HEK293 (cell line): ENCODE results near the gene CLEC16A.
"Not testable (repeated sequence)": the region's sequence is repeated elsewhere in the genome, so short reads cannot be mapped to it uniquely, and the experiment has no call there.

ENCODE experiments used
- CTCF ChIA-PET: fragments of 350-600 bp; formaldehyde crosslinking; extraction: SDS; loops from one replicate; lab custom pipeline; 2021; ENCODE audit warnings: antibody characterized with exemption; lab: Yijun Ruan, JAX
- POLR2A ChIA-PET: fragments of 300-600 bp; formaldehyde crosslinking; extraction: SDS; loops from one replicate; lab custom pipeline; 2020; ENCODE audit warnings: antibody characterized with exemption, inconsistent platforms; lab: Yijun Ruan, JAX
- H3K27ac ChIP-seq: fragments of 200-500 bp; sonication (Bioruptor generic); 2 replicates; pipeline ENCODE4 v1.5.1; 2014; ENCODE audit warnings: low read depth, low read length, control low read depth, inconsistent platforms; ENCODE audit errors: extremely low read depth
- H3K36me3 ChIP-seq, 2 experiments: fragments of 200-500 bp in 1 of 2; sonication (Bioruptor generic) in 1 of 2; 1 replicate in 1 of 2; 2 replicates in 1 of 2; pipeline ENCODE4 v1.5.1; 2014 to 2017; ENCODE audit warnings: inconsistent platforms in 2 of 2, low read length in 2 of 2; ENCODE audit not compliant: control insufficient read depth in 2 of 2, insufficient read depth in 1 of 2
- H3K4me1 ChIP-seq: fragments of 200-500 bp; sonication (Bioruptor generic); 2 replicates; pipeline ENCODE4 v1.5.1; 2014; ENCODE audit warnings: mild to moderate bottlenecking, low read length, inconsistent platforms; ENCODE audit not compliant: control insufficient read depth, insufficient read depth
- H3K4me3 ChIP-seq: 2 replicates; pipeline ENCODE4 v1.5.1; 2011; ENCODE audit warnings: low read depth, mild to moderate bottlenecking, control low read depth, low read length, moderate library complexity
- H3K9me3 ChIP-seq: fragments of 200-500 bp; sonication (Bioruptor generic); 2 replicates; pipeline ENCODE4 v1.5.1; 2014; ENCODE audit warnings: low read depth, low read length, inconsistent platforms; ENCODE audit not compliant: control insufficient read depth, insufficient read depth
- KLF9 ChIP-seq: fragments of 450-650 bp; formaldehyde crosslinking; IDR thresholded peaks from 2 replicates; pipeline ENCODE4 v1.5.1; 2016; ENCODE audit warnings: missing biosample characterization, missing genetic modification characterization, low read depth
- PRDM10 ChIP-seq: fragments of 450-650 bp; formaldehyde crosslinking; IDR thresholded peaks from 2 replicates; pipeline ENCODE4 v1.5.1; 2016; ENCODE audit warnings: missing biosample characterization, missing genetic modification characterization
- RBAK ChIP-seq: fragments of 450-650 bp; formaldehyde crosslinking; IDR thresholded peaks from 2 replicates; pipeline ENCODE4 v1.5.1; 2016; ENCODE audit warnings: missing biosample characterization, missing genetic modification characterization
- SP3 ChIP-seq: fragments of 450-650 bp; formaldehyde crosslinking; IDR thresholded peaks from 2 replicates; pipeline ENCODE4 v1.5.1; 2016; ENCODE audit warnings: missing biosample characterization, missing genetic modification characterization
- WT1 ChIP-seq: fragments of 450-650 bp; formaldehyde crosslinking; IDR thresholded peaks from 2 replicates; pipeline ENCODE4 v1.5.1; 2016; ENCODE audit warnings: missing biosample characterization, missing genetic modification characterization
- ZEB2 ChIP-seq: fragments of 450-650 bp; formaldehyde crosslinking; IDR thresholded peaks from 2 replicates; pipeline ENCODE4 v1.5.1; 2016; ENCODE audit warnings: missing biosample characterization, missing genetic modification characterization
- ZNF112 ChIP-seq: fragments of 450-650 bp; formaldehyde crosslinking; IDR thresholded peaks from 2 replicates; pipeline ENCODE4 v1.5.0; 2017; ENCODE audit warnings: missing biosample characterization, missing genetic modification characterization
- ZNF146 ChIP-seq: fragments of 450-650 bp; formaldehyde crosslinking; IDR thresholded peaks from 2 replicates; pipeline ENCODE4 v1.5.1; 2016; ENCODE audit warnings: missing biosample characterization, missing genetic modification characterization
- ZNF248 ChIP-seq: fragments of 450-650 bp; formaldehyde crosslinking; IDR thresholded peaks from 2 replicates; pipeline ENCODE4 v1.5.1; 2017; ENCODE audit warnings: missing biosample characterization, missing genetic modification characterization
- ZNF274 ChIP-seq, 2 experiments: fragments of 200-500 bp in 1 of 2; fragments of 450-650 bp in 1 of 2; sonication (Bioruptor generic) in 1 of 2; formaldehyde crosslinking in 1 of 2; IDR thresholded peaks; 2 replicates each; pipeline versions ENCODE4 v1.5.1 to v1.6.1; 2014 to 2016; ENCODE audit warnings: borderline replicate concordance in 1 of 2, inconsistent platforms in 1 of 2, low read length in 1 of 2, missing biosample characterization in 1 of 2, missing genetic modification characterization in 1 of 2
- ZNF280C ChIP-seq: fragments of 450-650 bp; formaldehyde crosslinking; IDR thresholded peaks from 2 replicates; pipeline ENCODE4 v1.5.1; 2016; ENCODE audit warnings: missing biosample characterization, missing genetic modification characterization
- ZNF335 ChIP-seq: fragments of 450-650 bp; formaldehyde crosslinking; conservative IDR thresholded peaks from 2 replicates; pipeline ENCODE4 v1.5.1; 2016; ENCODE audit warnings: missing biosample characterization, missing genetic modification characterization
- ZNF350 ChIP-seq: fragments of 450-650 bp; formaldehyde crosslinking; IDR thresholded peaks from 2 replicates; pipeline ENCODE4 v1.5.0; 2017; ENCODE audit warnings: missing biosample characterization, mild to moderate bottlenecking, missing genetic modification characterization
- ZNF37A ChIP-seq: fragments of 450-650 bp; IDR thresholded peaks from 2 replicates; pipeline ENCODE4 v1.5.1; 2018; ENCODE audit warnings: missing biosample characterization, missing genetic modification characterization
- ZNF600 ChIP-seq: fragments of 450-650 bp; formaldehyde crosslinking; IDR thresholded peaks from 2 replicates; pipeline ENCODE4 v1.5.1; 2016; ENCODE audit warnings: missing biosample characterization, missing genetic modification characterization
- ZNF701 ChIP-seq: fragments of 450-650 bp; formaldehyde crosslinking; IDR thresholded peaks from 2 replicates; pipeline ENCODE4 v1.5.1; 2016; ENCODE audit warnings: missing biosample characterization, missing genetic modification characterization
- ZNF792 ChIP-seq: fragments of 450-650 bp; formaldehyde crosslinking; IDR thresholded peaks from 2 replicates; pipeline ENCODE4 v1.5.1; 2016; ENCODE audit warnings: missing biosample characterization, missing genetic modification characterization
- TF ChIP-seq, protein P1 (sequence below): sonication (generic); formaldehyde crosslinking; IDR thresholded peaks from 2 replicates; pipeline ENCODE4 v1.8.1; 2022; ENCODE audit warnings: mild to moderate bottlenecking, moderate library complexity, missing genetic modification reagents
- TF ChIP-seq, protein P2 (sequence below): fragments of 450-650 bp; formaldehyde crosslinking; IDR thresholded peaks from 2 replicates; pipeline ENCODE4 v1.5.1; 2016; ENCODE audit warnings: missing biosample characterization, missing genetic modification characterization

CLEC16A gene

DNA sequence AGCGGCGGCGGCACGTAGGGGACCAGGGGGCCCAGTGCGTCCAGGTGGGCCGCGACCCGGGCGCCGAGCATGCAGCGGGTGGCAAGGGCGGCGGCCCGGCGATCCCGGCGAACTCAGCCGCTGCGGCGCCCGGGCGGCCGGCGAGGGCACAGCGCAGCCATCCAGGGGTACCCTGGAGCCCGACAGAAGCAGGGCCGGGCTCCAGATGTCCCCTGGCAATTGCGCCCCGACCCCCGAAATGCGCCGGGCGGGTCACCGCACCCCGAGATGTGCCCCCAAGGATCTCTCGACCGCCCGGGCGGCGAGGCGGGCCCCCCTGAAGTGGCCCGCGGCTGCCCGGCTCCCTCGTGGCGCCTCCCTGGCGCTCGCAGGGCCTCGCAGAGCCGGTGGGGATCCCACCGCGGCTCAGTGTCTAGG lies 2.4 kb upstream of the CLEC16A start:
- TF ChIP-seq, protein P1, sequence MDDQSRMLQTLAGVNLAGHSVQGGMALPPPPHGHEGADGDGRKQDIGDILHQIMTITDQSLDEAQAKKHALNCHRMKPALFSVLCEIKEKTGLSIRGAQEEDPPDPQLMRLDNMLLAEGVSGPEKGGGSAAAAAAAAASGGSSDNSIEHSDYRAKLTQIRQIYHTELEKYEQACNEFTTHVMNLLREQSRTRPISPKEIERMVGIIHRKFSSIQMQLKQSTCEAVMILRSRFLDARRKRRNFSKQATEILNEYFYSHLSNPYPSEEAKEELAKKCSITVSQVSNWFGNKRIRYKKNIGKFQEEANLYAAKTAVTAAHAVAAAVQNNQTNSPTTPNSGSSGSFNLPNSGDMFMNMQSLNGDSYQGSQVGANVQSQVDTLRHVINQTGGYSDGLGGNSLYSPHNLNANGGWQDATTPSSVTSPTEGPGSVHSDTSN: 0 out of 2 replicates have a peak, but pooled peaks have one; percentile 27
- TF ChIP-seq, all 188 proteins: peak for 1; not testable (repeated sequence) for 187
- not testable (repeated sequence) for H3K9me3 ChIP-seq
- ChIA-PET CTCF (interaction anchor here (0.6 kb wide), 2 partner anchors 9 to 430 kb away, joined by 3 to 5 read pairs; no protein-coding TSS in a partner anchor), POLR2A (interaction anchor here (0.7 to 1.3 kb wide), 7 partner anchors 9 to 801 kb away, joined by 3 to 13 read pairs (median 6); partner anchors contain the start of genes NUBP1, SOCS1 and TXNDC11)
- Histone ChIP-seq H3K27ac (peak overlapping the region; percentile 50; the same call in 1 of the 2 replicates), H3K4me3 (peak overlapping the region; percentile 61), H3K36me3 (peaks cover 0 to 35% of the 10 kb centered on the region in 2 experiments; a peak in 1 of 3 replicates), H3K4me1 (peaks cover 13% of the 10 kb centered on the region)

DNA sequence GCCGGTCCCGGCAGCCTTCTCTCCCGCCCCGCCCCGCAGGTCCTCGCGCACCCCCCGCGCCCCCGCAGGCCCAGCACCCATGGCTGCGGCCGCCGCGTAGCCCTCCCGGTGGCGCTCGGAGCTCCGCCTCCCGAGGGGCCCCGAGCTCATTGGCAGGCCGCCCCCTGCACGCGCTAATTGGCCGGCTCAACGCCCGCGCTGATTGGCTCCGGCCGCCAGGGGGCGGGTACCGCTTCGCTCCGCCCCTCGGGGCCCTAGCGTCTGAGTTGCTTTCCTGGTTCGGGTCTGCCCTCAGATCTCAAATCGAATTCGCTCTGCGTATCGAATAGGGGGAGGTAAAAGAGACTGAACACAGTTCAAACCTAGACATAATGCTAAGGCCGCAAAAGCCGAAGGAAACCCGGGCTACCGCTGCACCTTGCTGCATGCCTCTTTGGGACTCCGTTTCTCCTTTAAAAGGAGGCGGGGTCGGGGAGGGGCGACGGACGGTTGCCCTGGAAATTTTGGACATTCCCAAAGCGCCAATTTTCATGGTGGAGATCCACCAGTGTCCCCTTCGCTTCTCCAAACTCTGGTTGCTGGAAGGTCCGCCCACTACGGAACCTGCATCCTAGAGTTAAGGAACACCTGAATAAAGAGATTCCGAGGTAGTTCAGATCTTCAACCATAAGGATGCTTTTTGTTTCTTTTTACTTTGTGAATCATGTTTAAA lies 1.9 kb upstream of the CLEC16A start, which contains the start of gene DEXI:
Gene DEXI, minus strand, starts transcription at position 117 of the 712 bp plus-strand sequence. CDS start 463 bp downstream, outside the sequence.
- POLR2A ChIA-PET: interaction anchor here (0.7 to 1.3 kb wide), 7 partner anchors 10 to 800 kb away, joined by 3 to 13 read pairs (median 6); partner anchors contain the start of genes NUBP1, SOCS1 and TXNDC11
- H3K36me3 ChIP-seq: peaks cover 0 to 30% of the 10 kb centered on the region in 2 experiments; a peak in 1 of 3 replicates
- no peaks in the 10 kb centered on the region for H3K9me3 ChIP-seq
- H3K27ac ChIP-seq: peak within 1 kb of the TSS; percentile 64
- H3K4me1 ChIP-seq: peaks cover 13% of the 10 kb centered on the region
- CTCF ChIA-PET: interaction anchor here (0.6 kb wide), 2 partner anchors 10 to 429 kb away, joined by 3 to 5 read pairs; no protein-coding TSS in a partner anchor
- H3K4me3 ChIP-seq: peak within 1 kb of the TSS; percentile 61
- no peak for TF ChIP-seq ZNF600 (tag by site-specific recombination)
- no peak for TF ChIP-seq ZNF146 (tag by site-specific recombination)
- TF ChIP-seq, protein P1: no peak
- TF ChIP-seq ZNF350: no peak
- no peak for TF ChIP-seq ZNF701 (tag by site-specific recombination)
- TF ChIP-seq, protein P2, sequence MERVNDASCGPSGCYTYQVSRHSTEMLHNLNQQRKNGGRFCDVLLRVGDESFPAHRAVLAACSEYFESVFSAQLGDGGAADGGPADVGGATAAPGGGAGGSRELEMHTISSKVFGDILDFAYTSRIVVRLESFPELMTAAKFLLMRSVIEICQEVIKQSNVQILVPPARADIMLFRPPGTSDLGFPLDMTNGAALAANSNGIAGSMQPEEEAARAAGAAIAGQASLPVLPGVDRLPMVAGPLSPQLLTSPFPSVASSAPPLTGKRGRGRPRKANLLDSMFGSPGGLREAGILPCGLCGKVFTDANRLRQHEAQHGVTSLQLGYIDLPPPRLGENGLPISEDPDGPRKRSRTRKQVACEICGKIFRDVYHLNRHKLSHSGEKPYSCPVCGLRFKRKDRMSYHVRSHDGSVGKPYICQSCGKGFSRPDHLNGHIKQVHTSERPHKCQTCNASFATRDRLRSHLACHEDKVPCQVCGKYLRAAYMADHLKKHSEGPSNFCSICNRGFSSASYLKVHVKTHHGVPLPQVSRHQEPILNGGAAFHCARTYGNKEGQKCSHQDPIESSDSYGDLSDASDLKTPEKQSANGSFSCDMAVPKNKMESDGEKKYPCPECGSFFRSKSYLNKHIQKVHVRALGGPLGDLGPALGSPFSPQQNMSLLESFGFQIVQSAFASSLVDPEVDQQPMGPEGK (tag by site-specific recombination): peak; percentile 58
- no peak for TF ChIP-seq RBAK
- peak; percentile 67 for TF ChIP-seq KLF9
- no peak for TF ChIP-seq ZNF280C (tag by site-specific recombination)
- peak; percentile 86 for TF ChIP-seq PRDM10 (tag by site-specific recombination)
- no peak for TF ChIP-seq WT1
- TF ChIP-seq ZEB2: no peak
- no peak for TF ChIP-seq ZNF792
- TF ChIP-seq ZNF37A: no peak
- TF ChIP-seq ZNF335 (tag by site-specific recombination): peak; percentile 88
- TF ChIP-seq SP3 (tag by site-specific recombination): peak; percentile 87
- TF ChIP-seq ZNF248 (tag by site-specific recombination): no peak
- no peak for TF ChIP-seq ZNF112 (tag by site-specific recombination)
- TF ChIP-seq ZNF274 (IDR thresholded peaks at IDR 0.05; ENCODE audit: low read length): no peak
- TF ChIP-seq ZNF274 (tag by site-specific recombination; IDR thresholded peaks at IDR 0.05; ENCODE audit: borderline replicate concordance): no peak
